K562 (cell line): ENCODE results near the gene FBXO44. TPM values are rescaled to one million over a fixed set of nuclear protein-coding genes. Genes with fewer than 3 reads are reported as not detected.

Experiments used
- ATF2 ChIP-seq: sonication (generic); formaldehyde crosslinking; IDR thresholded peaks from 2 replicates; pipeline ENCODE4 v1.8.1; 2022; ENCODE audit warnings: missing genetic modification reagents
- BACH1 ChIP-seq: fragments of 200-800 bp; sonication (Bioruptor generic); IDR thresholded peaks from 2 replicates; pipeline ENCODE4 v1.6.1; 2016; ENCODE audit warnings: missing genetic modification characterization, missing compliant biosample characterization
- BHLHE40 ChIP-seq: IDR thresholded peaks from 2 replicates; pipeline ENCODE4 v1.6.1; 2011; ENCODE audit warnings: low read length, improper control_type of control experiment
- CTCF ChIP-seq, 3 experiments: IDR thresholded peaks in 2 of 3; conservative IDR thresholded peaks in 1 of 3; 2 replicates each; pipeline ENCODE4 v1.5.1; 2011 to 2012; ENCODE audit warnings: low read length in 3 of 3, mild to moderate bottlenecking in 3 of 3, control low read depth in 2 of 3, improper control_type of control experiment in 1 of 3, inconsistent platforms in 1 of 3, low read depth in 1 of 3, mixed read lengths in 1 of 3, moderate library complexity in 1 of 3; ENCODE audit not compliant: insufficient read depth in 2 of 3
- EZH2 ChIP-seq: IDR thresholded peaks from 2 replicates; pipeline ENCODE4 v1.6.1; 2012; ENCODE audit warnings: low read depth, mild to moderate bottlenecking, inconsistent platforms, low read length, borderline replicate concordance
- HSF4 ChIP-seq: fragments of 250-450 bp; sonication (Bioruptor Pico); IDR thresholded peaks from 2 replicates; pipeline ENCODE4 v2.1.2; 2022; ENCODE audit warnings: mild to moderate bottlenecking, moderate library complexity, borderline replicate concordance
- KLF10 ChIP-seq: fragments of 250-450 bp; sonication (Bioruptor Pico); IDR thresholded peaks from 2 replicates; pipeline ENCODE4 v1.6.1; 2021; ENCODE audit warnings: matching md5 sums
- MYC ChIP-seq, 2 experiments: fragments of 250-450 bp in 1 of 2; sonication (Bioruptor Pico) in 1 of 2; IDR thresholded peaks; 2 replicates each; pipeline versions ENCODE4 v1.5.1 to v1.6.1; 2012 to 2021; ENCODE audit warnings: low read depth in 2 of 2, borderline replicate concordance in 1 of 2, improper control_type of control experiment in 1 of 2, low read length in 1 of 2, mild to moderate bottlenecking in 1 of 2, moderate library complexity in 1 of 2
- NR1H2 ChIP-seq: sonication (generic); formaldehyde crosslinking; IDR thresholded peaks from 2 replicates; pipeline ENCODE4 v1.4.0; 2020; ENCODE audit warnings: mild to moderate bottlenecking, missing genetic modification reagents
- RERE ChIP-seq: sonication (generic); formaldehyde crosslinking; IDR thresholded peaks from 2 replicates; pipeline ENCODE4 v1.8.0; 2023; ENCODE audit warnings: missing genetic modification reagents, mild to moderate bottlenecking, borderline replicate concordance
- SNIP1 ChIP-seq: fragments of 450-650 bp; IDR thresholded peaks from 2 replicates; pipeline ENCODE4 v1.7.1; 2017; ENCODE audit warnings: low read depth, mild to moderate bottlenecking
- ZBTB7A ChIP-seq: IDR thresholded peaks from 2 replicates; pipeline ENCODE4 v1.6.1; 2011; ENCODE audit warnings: low read depth, mild to moderate bottlenecking, low read length, moderate library complexity, borderline replicate concordance; ENCODE audit not compliant: control insufficient read depth
- polyA plus RNA-seq, 8 experiments: library from polyadenylated mRNA; depleted of rRNA in 4 of 8; stranded (reverse) in 5 of 8; unstranded in 3 of 8; fragments of >200 nt; fragmentation: Nextera tagmentation in 2 of 8; fragmentation: Illumina TruSeq in 1 of 8; extraction: Ambion mirVana in 2 of 8; extraction: Trizol in 1 of 8; gene quantifications; 2 replicates each; pipeline versions ENCODE4 v1.2.1 to v1.2.3, GENCODE V29; 2011 to 2014; ENCODE audit warnings: inconsistent platforms in 1 of 8, missing spikeins in 1 of 8
- total RNA-seq, 7 experiments: library from RNA; depleted of rRNA in 6 of 7; stranded (reverse); fragments of >200 nt in 6 of 7; fragmentation: Illumina TruSeq in 2 of 7; extraction: Trizol in 2 of 7; gene quantifications; 2 replicates each; pipeline versions ENCODE4 v1.2.1 to v1.2.3, GENCODE V29; 2011 to 2021; ENCODE audit warnings: low replicate concordance in 1 of 7

Gene FBXO44
- total and polyA plus RNA-seq, 9 of the 15 experiments (the other 6 are each of a cell fraction or from before 2014, with no cell fraction given) = 0.69 to 20.9 (median 6.7) TPM

- TF ChIP-seq CTCF (IDR thresholded peaks at IDR 0.05 in 2 of 3, conservative IDR thresholded peaks at IDR 0.05 in 1 of 3; ENCODE audit: insufficient read depth in 2 of 3, low read depth in 1 of 3, low read length in 3 of 3) (peak in 2 of 3 experiments; percentile 17 to 33; a peak in 2 of 6 replicates), HSF4 (CRISPR knock-in tag) (no peak), RERE (CRISPR knock-in tag) (no peak), BHLHE40 (no peak), EZH2 (no peak), NR1H2 (no peak), ZBTB7A (peak; percentile 28; the same call in 1 of the 2 replicates), SNIP1 (no peak), ATF2 (no peak), BACH1 (tag) (no peak), KLF10 (CRISPR knock-in tag) (no peak), MYC (IDR thresholded peaks at IDR 0.05; ENCODE audit: low read depth, low read length) (no peak), MYC (CRISPR knock-in tag; IDR thresholded peaks at IDR 0.05; ENCODE audit: borderline replicate concordance, low read depth) (no peak)
Measured at GRCh38 chr1:11675325-11675724, 20.6 kb downstream of the FBXO44 start (continued).
